Tibial nerve (tissue), 4 donors: ENCODE measurements around the gene ANP32D.

Experiments
- EP300 ChIP-seq, 2 donors: sonication (generic); formaldehyde crosslinking; IDR thresholded peaks; one replicate each; pipeline ENCODE4 v1.6.1; 2017; ENCODE audit warnings: antibody characterized with exemption in 2 of 2, mild to moderate bottlenecking in 1 of 2
- POLR2A ChIP-seq, 2 donors: fragments of 450-650 bp; IDR thresholded peaks; one replicate each; pipeline ENCODE4 v1.6.1; 2017; ENCODE audit warnings: antibody characterized with exemption in 2 of 2, mild to moderate bottlenecking in 2 of 2, moderate library complexity in 2 of 2
- TF ChIP-seq, protein P1 (sequence below), 5 experiments: fragments of 200-600 bp in 3 of 5; fragments of 450-650 bp in 2 of 5; sonication (generic) in 3 of 5; IDR thresholded peaks; one replicate each; pipeline ENCODE4 v1.5.1; 2016 to 2019; ENCODE audit warnings: antibody characterized with exemption in 5 of 5, mild to moderate bottlenecking in 3 of 5, moderate library complexity in 2 of 5

GRCh38 chr12:48455116-48455515 is 17.2 kb upstream of the ANP32D start:
- TF ChIP-seq, protein P1, sequence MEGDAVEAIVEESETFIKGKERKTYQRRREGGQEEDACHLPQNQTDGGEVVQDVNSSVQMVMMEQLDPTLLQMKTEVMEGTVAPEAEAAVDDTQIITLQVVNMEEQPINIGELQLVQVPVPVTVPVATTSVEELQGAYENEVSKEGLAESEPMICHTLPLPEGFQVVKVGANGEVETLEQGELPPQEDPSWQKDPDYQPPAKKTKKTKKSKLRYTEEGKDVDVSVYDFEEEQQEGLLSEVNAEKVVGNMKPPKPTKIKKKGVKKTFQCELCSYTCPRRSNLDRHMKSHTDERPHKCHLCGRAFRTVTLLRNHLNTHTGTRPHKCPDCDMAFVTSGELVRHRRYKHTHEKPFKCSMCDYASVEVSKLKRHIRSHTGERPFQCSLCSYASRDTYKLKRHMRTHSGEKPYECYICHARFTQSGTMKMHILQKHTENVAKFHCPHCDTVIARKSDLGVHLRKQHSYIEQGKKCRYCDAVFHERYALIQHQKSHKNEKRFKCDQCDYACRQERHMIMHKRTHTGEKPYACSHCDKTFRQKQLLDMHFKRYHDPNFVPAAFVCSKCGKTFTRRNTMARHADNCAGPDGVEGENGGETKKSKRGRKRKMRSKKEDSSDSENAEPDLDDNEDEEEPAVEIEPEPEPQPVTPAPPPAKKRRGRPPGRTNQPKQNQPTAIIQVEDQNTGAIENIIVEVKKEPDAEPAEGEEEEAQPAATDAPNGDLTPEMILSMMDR (IDR thresholded peaks at IDR 0.05), result peak in 1 of 5 experiments; percentile 2
- no peak for TF ChIP-seq POLR2A (IDR thresholded peaks at IDR 0.05)
- no peak for TF ChIP-seq EP300 (IDR thresholded peaks at IDR 0.05)
